ENCODE measurements around the gene CUBN.

The CUBN gene

GRCh38 chr10:16811292-16811691 is 318.3 kb downstream of the CUBN start:
- DNase-seq, result no peak

- peak; percentile 23 for DNase-seq
Observed at GRCh38 chr10:16809074-16809718, 320.4 kb downstream of the CUBN start.

DNA sequence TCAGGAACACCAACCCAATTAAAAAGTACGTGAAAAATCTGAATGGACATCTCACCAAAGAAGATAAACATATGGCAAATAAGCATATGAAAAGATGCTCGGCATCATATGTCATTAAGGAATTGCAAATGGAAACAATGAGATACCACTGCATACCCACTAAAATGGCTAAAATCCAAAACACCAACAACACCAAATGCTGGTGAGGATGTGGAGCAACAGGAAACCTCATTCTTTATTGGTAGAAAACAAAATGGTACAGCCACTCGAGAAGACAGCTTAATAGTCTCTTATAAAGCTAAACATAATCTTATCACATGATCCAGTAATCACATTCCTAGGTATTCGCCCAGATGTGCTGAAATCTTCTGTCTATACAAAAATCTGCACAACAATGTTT is 325.5 kb downstream of the CUBN start:
- DNase-seq, result no peak

- no peak for DNase-seq
Observed at GRCh38 chr10:16803464-16803863, 326.1 kb downstream of the CUBN start.

DNA sequence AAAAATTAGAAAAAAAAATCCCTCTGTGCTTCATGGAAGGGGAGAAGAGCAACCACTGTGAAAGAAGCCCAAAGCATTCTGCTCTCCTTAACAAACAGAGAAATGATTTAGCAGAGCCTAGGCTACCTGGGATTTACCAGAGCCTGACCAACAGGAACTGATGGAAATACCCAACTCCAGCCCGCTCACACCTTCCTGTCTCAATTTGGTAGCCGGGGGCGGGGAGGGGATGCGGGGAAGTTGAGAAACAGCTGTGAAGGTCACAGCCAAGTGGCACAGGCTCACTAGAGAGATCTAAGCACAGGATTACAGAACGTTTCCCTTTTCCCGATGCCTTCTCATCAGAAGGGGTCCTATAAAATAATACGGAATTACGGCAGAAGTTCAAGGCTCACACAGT is 330.0 kb downstream of the CUBN start:
- DNase-seq, result no peak

DNA sequence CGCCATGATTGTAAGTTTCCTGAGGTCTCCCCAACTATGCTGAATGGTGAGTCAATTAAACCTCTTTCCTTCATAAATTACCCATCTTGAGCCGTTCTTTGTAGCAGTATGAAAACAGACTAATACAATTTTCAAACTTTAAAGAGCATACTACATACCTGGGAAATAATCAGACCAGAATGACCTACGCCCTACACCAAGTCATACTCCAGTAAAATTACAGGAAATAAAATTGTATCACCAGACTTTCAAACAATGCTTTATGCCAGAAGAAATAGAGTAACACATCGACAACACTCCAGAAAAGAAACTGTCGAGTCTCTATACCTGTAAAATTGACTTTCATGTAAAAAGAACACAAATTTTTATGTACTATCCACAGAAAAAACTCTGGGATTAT is 331.0 kb downstream of the CUBN start:
- no peak for DNase-seq

- no peak for DNase-seq
Observed at GRCh38 chr10:16795410-16796073, 334.1 kb downstream of the CUBN start.

- no peak for DNase-seq
Observed at GRCh38 chr10:16794005-16794404, 335.6 kb downstream of the CUBN start.

DNA sequence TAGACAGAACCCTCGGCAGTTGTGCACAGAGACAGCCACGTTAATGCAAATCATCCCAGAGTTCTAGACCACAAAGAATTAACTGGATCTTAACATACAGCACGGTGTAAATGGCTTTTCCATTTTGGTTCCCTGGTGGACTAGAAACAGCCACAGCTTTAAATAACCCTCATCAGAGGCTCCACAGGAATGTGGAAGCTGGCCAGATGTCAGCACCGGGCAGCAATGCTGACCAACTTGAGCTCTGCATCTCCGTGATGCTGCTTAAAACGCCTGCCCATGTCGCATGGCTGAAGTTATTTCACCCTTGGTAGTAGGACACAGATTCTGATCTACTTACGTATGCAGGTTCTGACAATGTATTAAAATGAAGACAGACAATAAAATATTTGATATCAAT is 336.9 kb downstream of the CUBN start:
- DNase-seq, result peak; percentile 28

GRCh38 chr10:16789765-16790164 is 339.8 kb downstream of the CUBN start:
- no peak for DNase-seq

DNA sequence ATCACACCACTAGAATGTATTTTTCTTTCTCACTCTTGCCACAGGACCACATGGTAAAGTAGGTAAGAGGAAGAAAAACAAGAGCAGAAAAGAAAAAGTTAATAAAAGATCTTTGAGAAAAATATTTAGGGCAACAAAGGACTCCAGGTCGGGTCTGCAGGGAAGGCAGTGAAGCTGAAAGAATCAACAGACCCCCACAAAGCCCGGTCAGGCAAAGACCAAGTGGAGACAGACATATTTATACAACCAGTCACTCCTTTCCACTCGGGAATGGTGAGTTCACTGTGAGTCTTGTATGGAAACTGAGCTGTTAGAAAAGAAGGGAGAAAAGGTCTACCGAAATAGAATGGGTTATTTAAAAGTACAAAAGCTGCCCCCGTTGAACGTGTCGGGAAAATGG is 340.4 kb downstream of the CUBN start:
- no peak for DNase-seq

- DNase-seq, result no peak
Observed at GRCh38 chr10:16788778-16789177, 340.8 kb downstream of the CUBN start.

GRCh38 chr10:16788125-16788524 is 341.5 kb downstream of the CUBN start:
- DNase-seq, result no peak

DNA sequence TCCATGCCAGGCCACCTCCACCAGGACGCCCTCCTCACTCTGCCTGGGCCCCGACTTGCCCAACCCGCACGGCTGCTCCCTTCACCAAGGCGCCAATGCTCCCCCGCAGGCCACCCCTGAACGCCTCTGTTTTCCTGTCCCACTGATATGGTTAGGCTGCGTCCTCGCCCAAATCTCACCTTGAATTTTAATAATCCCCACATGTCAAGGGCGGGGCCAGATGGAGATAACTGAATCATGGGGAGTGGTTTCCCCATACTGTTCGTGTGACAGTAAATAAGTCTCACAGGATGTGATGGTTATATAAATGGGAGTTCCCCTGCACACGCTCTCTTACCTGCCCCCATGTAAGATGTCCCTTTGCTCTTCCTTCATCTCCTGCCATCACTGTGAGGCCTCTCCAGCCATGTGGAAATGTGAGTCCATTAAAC is 342.2 kb downstream of the CUBN start:
- no peak for DNase-seq

DNA sequence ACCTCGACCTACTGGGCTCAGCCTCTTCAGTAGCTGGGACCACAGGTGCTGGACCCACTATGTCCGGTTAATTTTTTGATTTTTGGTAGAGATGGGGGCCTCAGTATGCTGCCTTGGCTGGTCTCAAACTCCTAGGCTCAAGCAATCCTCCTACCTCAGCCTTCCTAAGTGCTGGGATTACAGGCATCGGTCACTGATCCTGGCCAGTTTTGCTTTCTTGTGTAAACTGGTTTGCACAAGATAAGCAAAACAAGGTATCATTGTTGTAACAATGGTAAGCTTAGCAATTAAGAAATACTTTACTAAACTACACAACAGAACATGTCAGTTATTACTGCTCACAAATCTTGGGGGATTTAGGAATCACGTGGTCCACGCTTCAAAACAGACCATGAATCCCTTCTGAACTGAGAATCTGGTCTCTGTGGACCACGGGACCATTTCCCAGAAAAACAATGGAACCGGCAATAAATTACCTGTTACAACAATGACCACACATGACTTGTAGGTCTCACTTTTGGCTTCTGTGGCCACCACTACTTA is 349.2 kb downstream of the CUBN start:
- DNase-seq, result no peak

DNA sequence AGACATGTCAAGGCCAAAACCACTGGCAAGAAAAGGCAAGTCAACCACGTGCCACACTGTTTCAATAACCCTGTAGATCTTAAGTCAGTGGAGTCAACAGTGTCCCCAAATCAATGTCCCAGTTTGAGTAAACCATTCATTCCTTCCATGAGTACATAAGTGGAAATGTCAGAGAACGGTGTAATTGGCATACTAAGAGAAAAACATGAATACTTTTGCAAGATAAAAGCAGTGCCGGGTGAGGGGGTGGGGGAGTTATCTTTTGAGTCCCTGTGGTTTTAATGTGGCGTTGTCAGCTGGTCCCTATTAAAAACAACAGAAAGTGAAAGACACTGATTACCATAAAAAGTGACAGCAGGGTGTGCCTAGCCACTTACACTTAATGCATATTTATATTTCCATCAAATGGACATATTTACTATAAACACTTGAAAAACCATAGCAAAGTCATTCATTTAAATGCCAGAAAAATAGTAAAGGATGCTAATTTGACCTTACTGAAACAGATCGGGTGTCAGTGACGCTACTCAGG is 350.2 kb downstream of the CUBN start:
- no peak for DNase-seq

DNA sequence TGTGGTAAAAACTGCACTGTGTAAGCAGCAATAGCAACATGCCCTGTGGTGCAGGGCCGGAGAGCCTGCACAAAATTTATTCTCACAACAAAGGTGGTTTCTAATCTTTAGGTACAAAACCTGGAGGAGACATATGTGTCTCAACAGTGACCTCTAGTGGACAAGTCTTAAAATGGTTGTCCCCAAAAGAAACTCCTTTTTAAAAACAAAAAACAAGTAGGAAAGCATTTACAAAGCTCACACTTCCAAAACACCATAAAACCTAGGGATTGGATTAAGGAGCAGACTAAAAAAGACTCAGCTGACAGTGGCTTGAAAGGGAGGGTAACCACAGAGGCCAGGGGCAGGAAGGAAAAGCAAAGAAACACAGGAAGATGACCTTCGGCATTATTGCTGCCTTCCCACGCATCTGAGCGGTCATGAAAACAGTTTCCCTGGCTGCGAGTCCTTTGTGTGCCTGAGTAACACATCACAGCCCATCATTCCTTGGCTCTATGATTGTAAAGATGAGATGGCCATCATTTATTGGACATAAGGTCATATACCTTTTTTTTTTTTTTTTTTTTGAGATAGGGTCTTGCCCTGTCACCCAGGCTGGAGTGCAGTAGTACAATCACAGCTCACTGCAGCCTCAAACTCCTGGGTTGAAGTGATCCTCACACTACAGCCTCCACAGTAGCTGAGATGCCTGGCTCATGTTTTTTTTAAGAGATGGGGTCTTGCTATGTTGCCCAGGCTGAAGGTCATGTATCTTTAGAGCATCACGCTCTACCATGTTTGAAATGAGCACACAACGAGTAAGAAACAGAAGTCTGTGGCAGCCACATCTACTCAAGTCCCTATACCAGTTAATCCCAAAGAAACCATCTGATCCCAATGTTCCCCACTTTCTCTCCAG is 351.9 kb downstream of the CUBN start:
- peak; percentile 45 for DNase-seq

DNA sequence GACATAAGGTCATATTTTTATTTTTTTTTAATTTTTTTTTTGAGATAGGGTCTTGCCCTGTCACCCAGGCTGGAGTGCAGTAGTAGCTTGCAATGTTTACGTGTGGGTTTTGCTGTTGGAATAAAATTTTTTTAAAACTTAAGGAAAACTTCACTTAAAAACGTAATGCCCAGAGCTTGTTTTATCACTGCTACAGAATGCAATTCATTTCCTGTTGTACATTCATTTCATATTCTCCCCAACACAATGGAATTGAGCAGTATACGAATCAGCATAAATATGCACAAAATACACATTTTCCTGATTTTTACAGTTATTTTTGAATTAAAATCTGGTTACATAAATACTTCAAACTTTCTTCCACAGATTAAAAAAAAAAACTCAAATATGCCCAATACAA is 352.7 kb downstream of the CUBN start:
- DNase-seq, result peak; percentile 11
